Measurements from ENCODE around the gene DSTN.

DSTN gene

DNA sequence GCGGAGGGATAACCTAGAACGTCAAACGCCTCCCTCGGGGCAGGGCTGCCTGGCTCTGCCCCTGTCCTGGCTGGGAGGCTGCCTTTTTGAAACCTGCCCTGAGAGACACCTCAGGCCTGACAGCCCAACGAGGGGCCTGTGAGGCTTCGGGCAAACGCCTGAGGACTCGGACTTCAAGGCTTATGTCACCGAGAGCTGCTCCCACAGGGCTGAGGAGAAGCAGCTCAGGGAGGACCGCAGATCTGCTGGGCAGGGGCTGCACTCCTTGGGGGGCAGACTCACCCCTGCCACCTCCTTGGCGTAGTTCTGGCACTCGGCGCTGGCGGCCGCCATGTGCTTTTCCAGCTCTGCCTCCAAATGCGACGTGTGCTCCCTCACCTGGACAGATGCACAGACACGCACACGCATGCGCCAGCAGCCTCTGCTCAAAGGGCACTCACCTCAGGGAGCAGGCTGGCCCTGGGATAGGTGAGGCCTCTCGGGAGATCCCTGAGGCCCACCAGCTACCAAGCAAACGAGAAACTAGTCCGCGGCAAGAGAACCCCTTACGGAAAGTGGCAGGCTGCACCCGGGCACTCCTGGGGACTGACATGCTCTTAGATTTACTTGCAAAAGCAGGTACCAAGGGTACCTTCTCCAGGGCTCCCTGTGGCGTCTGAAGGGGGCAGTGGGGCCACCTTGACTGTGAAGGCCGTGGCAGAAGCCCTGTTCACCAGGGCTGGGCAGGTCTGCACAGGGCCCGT is 49.6 kb downstream of the DSTN start:
- H3K4me3 ChIP-seq (ENCODE audit: low read length), result no peak overlapping the region
- TF ChIP-seq, protein P1, sequence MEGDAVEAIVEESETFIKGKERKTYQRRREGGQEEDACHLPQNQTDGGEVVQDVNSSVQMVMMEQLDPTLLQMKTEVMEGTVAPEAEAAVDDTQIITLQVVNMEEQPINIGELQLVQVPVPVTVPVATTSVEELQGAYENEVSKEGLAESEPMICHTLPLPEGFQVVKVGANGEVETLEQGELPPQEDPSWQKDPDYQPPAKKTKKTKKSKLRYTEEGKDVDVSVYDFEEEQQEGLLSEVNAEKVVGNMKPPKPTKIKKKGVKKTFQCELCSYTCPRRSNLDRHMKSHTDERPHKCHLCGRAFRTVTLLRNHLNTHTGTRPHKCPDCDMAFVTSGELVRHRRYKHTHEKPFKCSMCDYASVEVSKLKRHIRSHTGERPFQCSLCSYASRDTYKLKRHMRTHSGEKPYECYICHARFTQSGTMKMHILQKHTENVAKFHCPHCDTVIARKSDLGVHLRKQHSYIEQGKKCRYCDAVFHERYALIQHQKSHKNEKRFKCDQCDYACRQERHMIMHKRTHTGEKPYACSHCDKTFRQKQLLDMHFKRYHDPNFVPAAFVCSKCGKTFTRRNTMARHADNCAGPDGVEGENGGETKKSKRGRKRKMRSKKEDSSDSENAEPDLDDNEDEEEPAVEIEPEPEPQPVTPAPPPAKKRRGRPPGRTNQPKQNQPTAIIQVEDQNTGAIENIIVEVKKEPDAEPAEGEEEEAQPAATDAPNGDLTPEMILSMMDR (conservative IDR thresholded peaks at IDR 0.05; ENCODE audit: low read length), result no peak
- no peak for DNase-seq (ENCODE audit: low read depth)

DNA sequence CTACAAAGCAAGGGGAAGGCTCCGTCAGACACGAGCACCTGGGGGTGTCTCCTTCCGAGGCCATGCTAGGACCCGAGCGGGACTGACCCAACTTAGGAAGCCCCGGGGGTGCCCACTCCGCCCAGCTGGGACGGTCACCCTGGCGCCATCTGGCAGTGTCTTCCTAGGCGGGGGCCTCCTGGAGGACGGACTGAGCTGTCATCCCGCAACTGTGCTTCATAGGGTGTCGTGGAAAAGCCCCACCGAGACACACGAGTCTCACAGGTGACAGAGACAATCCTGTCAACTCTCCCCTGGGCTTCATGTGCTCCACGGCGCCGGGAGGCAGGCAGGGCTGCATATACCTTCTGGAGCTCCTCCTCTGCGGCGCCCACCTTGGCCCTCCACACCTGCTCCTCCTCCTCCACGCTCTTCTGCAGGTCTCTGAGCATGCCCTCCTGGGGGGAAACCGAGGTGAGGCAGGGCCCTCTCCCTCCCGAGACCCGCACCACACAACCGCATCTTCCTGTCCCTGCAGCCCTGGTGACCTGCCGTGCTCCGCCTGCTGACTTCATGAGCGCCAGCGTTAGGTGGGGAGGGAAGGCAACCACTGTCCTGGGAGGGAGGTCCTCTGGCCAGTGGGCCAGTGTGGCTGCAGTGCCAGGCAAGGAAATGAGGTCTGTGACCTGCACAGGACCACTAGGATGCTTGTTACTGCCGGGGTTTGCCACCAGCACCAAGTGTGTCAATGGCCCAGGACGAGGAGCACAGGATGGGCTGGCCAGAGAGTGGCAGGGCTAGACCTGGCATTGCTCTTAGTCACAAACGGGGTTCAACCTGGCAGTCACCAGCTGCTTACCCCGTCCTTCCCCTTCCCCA is 50.7 kb downstream of the DSTN start:
- no peak overlapping the region for H3K4me3 ChIP-seq (ENCODE audit: low read length)
- DNase-seq (ENCODE audit: low read depth), result no peak
- TF ChIP-seq, protein P1 (conservative IDR thresholded peaks at IDR 0.05; ENCODE audit: low read length), result no peak

DNA sequence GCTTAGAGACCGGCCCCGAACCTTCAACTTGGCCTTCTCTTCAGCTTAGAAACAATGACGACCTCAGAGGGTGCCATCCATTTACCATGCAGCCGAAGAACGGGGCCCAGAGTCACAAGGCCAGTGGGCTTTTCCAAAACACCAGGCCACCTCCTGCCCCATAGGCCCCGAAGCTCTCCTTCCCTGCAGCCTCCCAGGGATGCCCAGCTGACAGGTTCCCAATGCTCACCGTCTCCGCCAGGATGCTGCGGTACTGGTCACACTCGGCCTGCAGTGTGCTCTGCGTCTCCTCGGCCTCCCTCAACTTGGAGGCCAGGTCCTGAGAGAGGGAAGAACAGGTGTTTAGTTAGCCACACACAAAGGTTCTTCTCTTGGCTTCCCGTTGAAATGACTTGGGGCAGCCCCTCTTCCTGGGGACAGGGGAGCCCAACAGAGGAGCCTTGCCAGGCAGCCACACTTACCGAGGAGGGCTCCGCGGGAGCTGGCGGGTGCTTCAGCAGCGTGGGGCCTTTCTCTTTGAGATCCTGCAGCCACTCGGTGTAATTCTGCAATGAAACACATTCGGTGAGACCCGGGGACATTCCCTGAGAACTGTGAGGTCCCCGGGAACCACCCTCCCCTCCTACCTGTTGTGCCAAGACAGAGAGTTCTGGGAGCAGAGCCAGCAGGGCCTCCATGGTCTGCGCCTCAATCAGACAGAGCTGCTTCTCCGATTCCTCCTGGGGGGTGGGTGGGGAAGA is 51.5 kb downstream of the DSTN start:
- TF ChIP-seq, protein P1 (conservative IDR thresholded peaks at IDR 0.05; ENCODE audit: low read length), result no peak
- H3K4me3 ChIP-seq (ENCODE audit: low read length), result no peak overlapping the region
- no peak for DNase-seq (ENCODE audit: low read depth)

DNA sequence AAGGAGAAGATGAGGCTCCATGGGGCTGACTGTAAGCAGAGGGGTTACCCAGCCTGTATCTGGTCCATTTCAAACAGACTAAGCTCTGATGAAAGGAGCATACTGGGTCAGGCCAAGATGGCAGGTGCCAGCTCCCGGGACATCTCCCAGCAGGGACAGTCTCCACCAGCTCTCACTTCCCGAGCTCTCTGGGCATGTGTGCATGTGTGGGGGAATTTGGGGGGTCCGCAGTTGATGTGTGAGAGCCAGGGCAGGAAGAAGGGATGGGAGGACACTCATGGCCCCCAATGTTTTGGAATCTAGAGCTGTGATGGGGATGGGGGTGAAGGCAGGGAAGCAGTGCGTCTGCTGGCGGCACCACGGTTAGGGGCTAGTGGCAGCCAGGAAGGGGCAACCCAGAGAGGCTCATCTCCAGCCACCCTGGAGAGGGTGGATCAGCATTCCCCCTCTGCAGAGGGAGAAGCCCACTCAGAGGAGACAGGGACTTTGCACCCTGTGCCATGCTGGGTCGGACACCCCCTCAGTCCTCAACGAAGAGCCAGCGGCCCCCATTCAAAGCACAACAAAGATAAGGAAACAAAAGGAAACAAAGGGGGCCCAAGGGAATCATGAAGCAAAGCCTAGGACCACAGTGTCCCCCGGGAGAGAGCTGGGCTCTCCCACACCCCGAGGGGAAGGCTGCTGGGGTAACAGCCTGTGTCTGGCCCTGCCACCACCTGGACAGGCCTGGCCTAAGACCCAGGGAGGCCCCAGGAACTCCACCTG is 52.4 kb downstream of the DSTN start:
- TF ChIP-seq, protein P1 (conservative IDR thresholded peaks at IDR 0.05; ENCODE audit: low read length), result no peak
- no peak for DNase-seq (ENCODE audit: low read depth)
- no peak overlapping the region for H3K4me3 ChIP-seq (ENCODE audit: low read length)

DNA sequence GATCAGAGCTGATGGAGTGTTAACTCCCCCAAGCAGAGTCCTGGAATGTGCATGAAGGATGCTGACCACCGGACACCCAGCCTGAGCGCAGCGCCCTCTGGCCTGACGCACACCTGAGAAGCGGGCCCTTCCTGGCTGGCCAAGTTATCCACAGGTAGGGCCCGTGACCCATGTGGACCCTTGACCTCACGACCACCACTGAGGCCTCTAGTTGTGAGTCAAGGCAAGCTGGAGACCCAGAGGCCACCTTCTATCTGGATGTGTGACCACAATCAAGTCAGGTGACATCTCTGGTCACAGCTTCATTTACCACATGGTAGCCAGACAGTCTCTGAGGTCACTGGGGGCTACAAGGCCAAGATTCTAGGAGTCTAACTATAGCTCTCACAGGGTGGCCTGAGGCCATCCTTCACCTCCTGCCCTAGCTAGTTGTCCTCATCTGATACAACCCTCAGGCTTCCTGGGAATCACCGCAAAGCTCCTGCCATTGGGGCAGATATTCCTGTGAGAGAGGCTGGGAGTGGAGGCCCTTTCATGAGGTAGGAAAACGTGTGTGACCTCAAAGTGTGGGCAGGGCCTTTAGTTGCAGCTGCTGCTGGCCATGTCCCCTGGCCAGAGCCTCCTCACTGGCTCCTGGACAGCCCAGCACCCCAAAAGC is 53.1 kb downstream of the DSTN start:
- DNase-seq (ENCODE audit: low read depth), result no peak
- H3K4me3 ChIP-seq (ENCODE audit: low read length), result no peak overlapping the region
- TF ChIP-seq, protein P1 (conservative IDR thresholded peaks at IDR 0.05; ENCODE audit: low read length), result no peak

DNA sequence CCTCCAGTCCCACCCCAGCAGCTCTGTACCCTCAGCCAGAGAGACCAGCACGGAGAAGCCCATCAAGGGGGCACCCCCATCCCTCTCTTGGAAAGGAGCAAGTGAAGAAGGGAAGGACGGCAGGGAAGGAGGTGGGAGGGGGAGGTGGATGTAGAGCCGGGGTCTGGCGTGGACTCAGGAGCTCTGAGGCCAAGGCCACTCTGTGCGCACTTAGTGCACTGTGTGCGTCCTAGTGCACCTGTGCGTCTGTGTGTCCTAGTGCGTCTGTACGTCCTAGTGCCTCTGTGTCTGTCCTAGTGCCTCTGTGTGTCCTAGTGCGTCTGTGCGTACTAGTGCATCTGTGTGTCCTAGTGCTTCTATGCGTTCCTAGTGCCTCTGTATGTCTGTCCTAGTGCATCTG is 54.2 kb downstream of the DSTN start:
- no peak for DNase-seq (ENCODE audit: low read depth)
- TF ChIP-seq, protein P1 (conservative IDR thresholded peaks at IDR 0.05; ENCODE audit: low read length), result no peak
- H3K4me3 ChIP-seq (ENCODE audit: low read length), result no peak overlapping the region

Data from AG10803 (cell line).